HEK293 (cell line): Measurements from ENCODE around the gene STRADA.

Source experiments
- CTCF ChIA-PET: fragments of 350-600 bp; formaldehyde crosslinking; extraction: SDS; loops from one replicate; lab custom pipeline; 2021; ENCODE audit warnings: antibody characterized with exemption; lab: Yijun Ruan, JAX
- POLR2A ChIA-PET: fragments of 300-600 bp; formaldehyde crosslinking; extraction: SDS; loops from one replicate; lab custom pipeline; 2020; ENCODE audit warnings: antibody characterized with exemption, inconsistent platforms; lab: Yijun Ruan, JAX
- H3K27ac ChIP-seq: fragments of 200-500 bp; sonication (Bioruptor generic); 2 replicates; pipeline ENCODE4 v1.5.1; 2014; ENCODE audit warnings: low read depth, low read length, control low read depth, inconsistent platforms; ENCODE audit errors: extremely low read depth
- H3K36me3 ChIP-seq, 2 experiments: fragments of 200-500 bp in 1 of 2; sonication (Bioruptor generic) in 1 of 2; 1 replicate in 1 of 2; 2 replicates in 1 of 2; pipeline ENCODE4 v1.5.1; 2014 to 2017; ENCODE audit warnings: inconsistent platforms in 2 of 2, low read length in 2 of 2; ENCODE audit not compliant: control insufficient read depth in 2 of 2, insufficient read depth in 1 of 2
- H3K4me1 ChIP-seq: fragments of 200-500 bp; sonication (Bioruptor generic); 2 replicates; pipeline ENCODE4 v1.5.1; 2014; ENCODE audit warnings: mild to moderate bottlenecking, low read length, inconsistent platforms; ENCODE audit not compliant: control insufficient read depth, insufficient read depth
- H3K4me3 ChIP-seq: 2 replicates; pipeline ENCODE4 v1.5.1; 2011; ENCODE audit warnings: low read depth, mild to moderate bottlenecking, control low read depth, low read length, moderate library complexity
- H3K9me3 ChIP-seq: fragments of 200-500 bp; sonication (Bioruptor generic); 2 replicates; pipeline ENCODE4 v1.5.1; 2014; ENCODE audit warnings: low read depth, low read length, inconsistent platforms; ENCODE audit not compliant: control insufficient read depth, insufficient read depth
- GFI1B ChIP-seq: fragments of 450-650 bp; formaldehyde crosslinking; IDR thresholded peaks from 2 replicates; pipeline ENCODE4 v1.5.1; 2016; ENCODE audit warnings: missing biosample characterization, missing genetic modification characterization
- REPIN1 ChIP-seq: fragments of 450-650 bp; formaldehyde crosslinking; IDR thresholded peaks from 2 replicates; pipeline ENCODE4 v1.5.1; 2017; ENCODE audit warnings: missing biosample characterization, missing genetic modification characterization, low read depth
- WT1 ChIP-seq: fragments of 450-650 bp; formaldehyde crosslinking; IDR thresholded peaks from 2 replicates; pipeline ENCODE4 v1.5.1; 2016; ENCODE audit warnings: missing biosample characterization, missing genetic modification characterization
- ZBTB48 ChIP-seq: fragments of 450-650 bp; formaldehyde crosslinking; IDR thresholded peaks from 2 replicates; pipeline ENCODE4 v1.5.1; 2016; ENCODE audit warnings: missing biosample characterization, missing genetic modification characterization
- ZFHX2 ChIP-seq: fragments of 450-650 bp; formaldehyde crosslinking; conservative IDR thresholded peaks from 2 replicates; pipeline ENCODE4 v1.5.1; 2016; ENCODE audit warnings: missing biosample characterization, missing genetic modification characterization
- ZFP41 ChIP-seq: fragments of 450-650 bp; formaldehyde crosslinking; IDR thresholded peaks from 2 replicates; pipeline ENCODE4 v1.5.1; 2016; ENCODE audit warnings: missing biosample characterization, missing genetic modification characterization, borderline replicate concordance
- ZNF155 ChIP-seq: fragments of 450-650 bp; formaldehyde crosslinking; IDR thresholded peaks from 2 replicates; pipeline ENCODE4 v1.5.1; 2016; ENCODE audit warnings: missing biosample characterization, missing genetic modification characterization
- ZNF221 ChIP-seq: fragments of 450-650 bp; formaldehyde crosslinking; IDR thresholded peaks from 2 replicates; pipeline ENCODE4 v1.5.1; 2017; ENCODE audit warnings: missing biosample characterization, missing genetic modification characterization, borderline replicate concordance
- ZNF350 ChIP-seq: fragments of 450-650 bp; formaldehyde crosslinking; IDR thresholded peaks from 2 replicates; pipeline ENCODE4 v1.5.0; 2017; ENCODE audit warnings: missing biosample characterization, mild to moderate bottlenecking, missing genetic modification characterization
- ZNF354C ChIP-seq: fragments of 450-650 bp; formaldehyde crosslinking; IDR thresholded peaks from 2 replicates; pipeline ENCODE4 v1.5.1; 2016; ENCODE audit warnings: missing biosample characterization, missing genetic modification characterization, low read depth, borderline replicate concordance
- ZNF37A ChIP-seq: fragments of 450-650 bp; IDR thresholded peaks from 2 replicates; pipeline ENCODE4 v1.5.1; 2018; ENCODE audit warnings: missing biosample characterization, missing genetic modification characterization
- ZNF510 ChIP-seq: fragments of 450-650 bp; formaldehyde crosslinking; IDR thresholded peaks from 2 replicates; pipeline ENCODE4 v1.5.1; 2018; ENCODE audit warnings: mild to moderate bottlenecking, missing genetic modification characterization, missing biosample characterization; ENCODE audit not compliant: insufficient replicate concordance
- ZNF555 ChIP-seq: fragments of 450-650 bp; formaldehyde crosslinking; conservative IDR thresholded peaks from 2 replicates; pipeline ENCODE4 v1.5.1; 2017; ENCODE audit warnings: missing biosample characterization, mild to moderate bottlenecking, missing genetic modification characterization, inconsistent platforms
- ZNF560 ChIP-seq: fragments of 450-650 bp; formaldehyde crosslinking; IDR thresholded peaks from 2 replicates; pipeline ENCODE4 v1.5.1; 2017; ENCODE audit warnings: missing biosample characterization, missing genetic modification characterization, borderline replicate concordance
- ZNF596 ChIP-seq: fragments of 450-650 bp; IDR thresholded peaks from 2 replicates; pipeline ENCODE4 v1.5.0; 2018; ENCODE audit warnings: missing biosample characterization, mild to moderate bottlenecking, missing genetic modification characterization, moderate library complexity
- ZNF600 ChIP-seq: fragments of 450-650 bp; formaldehyde crosslinking; IDR thresholded peaks from 2 replicates; pipeline ENCODE4 v1.5.1; 2016; ENCODE audit warnings: missing biosample characterization, missing genetic modification characterization
- ZNF610 ChIP-seq: fragments of 450-650 bp; formaldehyde crosslinking; IDR thresholded peaks from 2 replicates; pipeline ENCODE4 v1.5.1; 2016; ENCODE audit warnings: missing biosample characterization, missing genetic modification characterization, borderline replicate concordance
- ZNF624 ChIP-seq: fragments of 450-650 bp; formaldehyde crosslinking; IDR thresholded peaks from 2 replicates; pipeline ENCODE4 v1.5.1; 2017; ENCODE audit warnings: missing biosample characterization, missing genetic modification characterization
- ZNF629 ChIP-seq: fragments of 450-650 bp; formaldehyde crosslinking; IDR thresholded peaks from 2 replicates; pipeline ENCODE4 v1.5.1; 2017; ENCODE audit warnings: missing biosample characterization, missing genetic modification characterization
- ZNF664 ChIP-seq: fragments of 450-650 bp; formaldehyde crosslinking; IDR thresholded peaks from 2 replicates; pipeline ENCODE4 v1.5.1; 2016; ENCODE audit warnings: missing biosample characterization, missing genetic modification characterization
- ZNF677 ChIP-seq: fragments of 450-650 bp; IDR thresholded peaks from 2 replicates; pipeline ENCODE4 v1.5.0; 2018; ENCODE audit warnings: missing biosample characterization, mild to moderate bottlenecking, missing genetic modification characterization, moderate library complexity
- ZSCAN30 ChIP-seq: fragments of 450-650 bp; IDR thresholded peaks from 2 replicates; pipeline ENCODE4 v1.5.1; 2018; ENCODE audit warnings: missing biosample characterization, mild to moderate bottlenecking, missing genetic modification characterization, moderate library complexity
- TF ChIP-seq, protein P1 (sequence below): fragments of 450-650 bp; formaldehyde crosslinking; IDR thresholded peaks from 2 replicates; pipeline ENCODE4 v1.5.1; 2016; ENCODE audit warnings: missing biosample characterization, missing genetic modification characterization
- TF ChIP-seq, protein P2 (sequence below): fragments of 450-650 bp; formaldehyde crosslinking; IDR thresholded peaks from 2 replicates; pipeline ENCODE4 v1.5.1; 2016; ENCODE audit warnings: missing biosample characterization, missing genetic modification characterization
- TF ChIP-seq, protein P3 (sequence below): IDR thresholded peaks from 2 replicates; pipeline ENCODE4 v1.6.1; 2011; ENCODE audit warnings: mild to moderate bottlenecking, low read depth, low read length, borderline replicate concordance

The STRADA gene

DNA sequence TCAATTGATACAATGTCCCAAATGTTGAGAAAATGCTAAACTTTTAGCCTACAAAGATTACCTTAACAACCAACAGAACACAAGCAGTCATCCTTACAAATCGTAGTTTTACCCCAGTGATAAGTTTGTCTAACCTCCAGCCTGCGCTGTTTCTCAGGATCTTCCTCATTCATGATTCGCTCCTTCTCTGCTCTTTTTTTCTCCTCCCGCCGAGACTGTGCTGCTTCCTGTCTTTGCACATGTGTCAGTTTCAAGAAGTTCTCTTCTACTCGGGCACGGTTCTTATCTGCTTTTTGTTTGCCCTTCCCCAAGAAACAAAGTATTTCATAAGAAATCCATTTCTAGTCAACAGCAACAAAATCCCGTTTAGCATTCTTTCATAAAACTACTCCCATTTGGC, 10.2 kb upstream of the STRADA start:
- H3K4me1 ChIP-seq: no peaks in the 10 kb centered on the region
- TF ChIP-seq ZFP41 (no peak), ZSCAN30 (tag by site-specific recombination) (no peak), ZNF664 (no peak)
- ChIA-PET POLR2A (interaction anchor here (0.6 kb wide), 1 partner anchor 15 kb away, joined by 3 read pairs; no protein-coding TSS in a partner anchor), CTCF (no interaction called here)
- no peaks in the 10 kb centered on the region for H3K9me3 ChIP-seq
- H3K36me3 ChIP-seq: peaks cover 86 to 97% of the 10 kb centered on the region in 2 experiments
- H3K27ac ChIP-seq: no peak overlapping the region
- H3K4me3 ChIP-seq: no peak overlapping the region

DNA sequence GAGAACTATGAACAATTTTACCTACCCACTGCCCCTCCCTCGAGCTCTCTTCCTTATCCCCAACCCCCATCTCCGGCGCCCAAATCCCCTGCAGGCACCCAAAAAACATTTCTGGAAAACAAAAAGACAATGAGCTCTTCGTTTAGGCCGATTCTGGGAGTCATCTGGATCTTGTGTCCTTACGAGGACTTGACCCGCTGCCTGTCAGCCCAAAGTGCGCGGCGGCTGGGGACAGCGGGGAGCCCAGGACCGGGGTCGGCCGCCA, 524 bp downstream of the STRADA start:
- H3K27ac ChIP-seq: peak overlapping the region; percentile 95
- H3K36me3 ChIP-seq: peaks cover 12 to 13% of the 10 kb centered on the region in 2 experiments
- peaks cover 6% of the 10 kb centered on the region; the same call in 1 of the 2 replicates for H3K4me1 ChIP-seq
- TF ChIP-seq ZNF555 (tag by site-specific recombination) (no peak), ZNF350 (tag by site-specific recombination) (no peak), WT1 (tag by site-specific recombination) (no peak), ZNF560 (tag by site-specific recombination) (no peak), ZNF354C (tag by site-specific recombination) (no peak), ZNF677 (no peak), ZNF629 (tag by site-specific recombination) (no peak), ZNF510 (tag by site-specific recombination) (no peak), REPIN1 (tag by site-specific recombination) (no peak), ZSCAN30 (tag by site-specific recombination) (no peak), ZNF600 (no peak)
- TF ChIP-seq, protein P1, sequence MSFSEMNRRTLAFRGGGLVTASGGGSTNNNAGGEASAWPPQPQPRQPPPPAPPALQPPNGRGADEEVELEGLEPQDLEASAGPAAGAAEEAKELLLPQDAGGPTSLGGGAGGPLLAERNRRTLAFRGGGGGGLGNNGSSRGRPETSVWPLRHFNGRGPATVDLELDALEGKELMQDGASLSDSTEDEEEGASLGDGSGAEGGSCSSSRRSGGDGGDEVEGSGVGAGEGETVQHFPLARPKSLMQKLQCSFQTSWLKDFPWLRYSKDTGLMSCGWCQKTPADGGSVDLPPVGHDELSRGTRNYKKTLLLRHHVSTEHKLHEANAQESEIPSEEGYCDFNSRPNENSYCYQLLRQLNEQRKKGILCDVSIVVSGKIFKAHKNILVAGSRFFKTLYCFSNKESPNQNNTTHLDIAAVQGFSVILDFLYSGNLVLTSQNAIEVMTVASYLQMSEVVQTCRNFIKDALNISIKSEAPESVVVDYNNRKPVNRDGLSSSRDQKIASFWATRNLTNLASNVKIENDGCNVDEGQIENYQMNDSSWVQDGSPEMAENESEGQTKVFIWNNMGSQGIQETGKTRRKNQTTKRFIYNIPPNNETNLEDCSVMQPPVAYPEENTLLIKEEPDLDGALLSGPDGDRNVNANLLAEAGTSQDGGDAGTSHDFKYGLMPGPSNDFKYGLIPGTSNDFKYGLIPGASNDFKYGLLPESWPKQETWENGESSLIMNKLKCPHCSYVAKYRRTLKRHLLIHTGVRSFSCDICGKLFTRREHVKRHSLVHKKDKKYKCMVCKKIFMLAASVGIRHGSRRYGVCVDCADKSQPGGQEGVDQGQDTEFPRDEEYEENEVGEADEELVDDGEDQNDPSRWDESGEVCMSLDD (tag by site-specific recombination): no peak
- no peaks in the 10 kb centered on the region for H3K9me3 ChIP-seq
- CTCF ChIA-PET: interaction anchor here (1.0 kb wide), 2 partner anchors 44 to 129 kb away, joined by 3 read pairs; no protein-coding TSS in a partner anchor
- H3K4me3 ChIP-seq: peak overlapping the region; percentile 87
- POLR2A ChIA-PET: interaction anchor here (1.1 to 2.1 kb wide), 3 partner anchors 32 to 119 kb away, joined by 3 to 12 read pairs (median 8); partner anchors contain the start of genes CCDC47, DDX42, MAP3K3 and PSMC5

DNA sequence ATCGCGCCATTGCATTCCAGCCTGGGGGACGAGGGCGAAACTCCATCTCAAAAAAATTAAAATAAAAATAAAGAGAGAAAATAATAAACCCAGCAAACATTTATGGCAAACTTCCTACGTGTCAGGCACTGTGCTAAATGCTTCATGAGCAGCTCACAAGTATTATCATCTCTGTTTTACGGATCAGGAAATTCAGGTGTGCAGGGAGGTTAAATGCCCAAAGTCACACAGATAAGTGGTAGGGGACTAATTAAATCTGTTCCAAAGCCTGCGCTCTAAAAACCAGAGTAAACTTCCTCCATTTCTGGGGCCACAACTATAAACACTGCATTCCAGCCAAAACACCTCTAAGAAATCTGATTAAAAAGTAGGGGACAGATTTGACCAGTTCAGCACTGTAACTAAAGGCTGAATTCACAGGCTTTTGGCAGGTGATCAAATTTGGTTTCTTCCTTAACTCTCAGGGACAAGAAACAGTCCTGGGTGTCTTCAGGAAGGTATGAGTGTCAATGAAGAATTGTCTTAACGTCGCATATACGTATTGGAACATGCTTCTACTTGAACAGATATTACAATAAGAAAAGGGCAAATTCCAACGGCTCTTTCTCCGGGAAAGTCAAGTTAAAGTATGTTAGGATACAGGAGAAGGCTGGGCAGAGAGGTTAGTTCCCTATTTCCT, 996 bp downstream of the STRADA start:
- peak overlapping the region; percentile 95 for H3K27ac ChIP-seq
- H3K36me3 ChIP-seq: peaks cover 7 to 8% of the 10 kb centered on the region in 2 experiments
- CTCF ChIA-PET: interaction anchor here (1.0 kb wide), 3 partner anchors 44 to 315 kb away, joined by 3 read pairs; no protein-coding TSS in a partner anchor
- H3K4me1 ChIP-seq: peaks cover 6% of the 10 kb centered on the region; the same call in 1 of the 2 replicates
- POLR2A ChIA-PET: interaction anchor here (0.6 to 2.1 kb wide), 3 partner anchors 14 to 119 kb away, joined by 5 to 12 read pairs (median 8); partner anchors contain the start of genes CCDC47, DDX42 and MAP3K3
- H3K4me3 ChIP-seq: peak overlapping the region; percentile 87
- H3K9me3 ChIP-seq: no peaks in the 10 kb centered on the region
- 0 out of 2 replicates have a peak, but pooled peaks have one; percentile 12 for TF ChIP-seq ZNF37A
- TF ChIP-seq ZFHX2: no peak
- no peak for TF ChIP-seq ZNF596 (tag by site-specific recombination)
- no peak for TF ChIP-seq ZNF155 (tag by site-specific recombination)
- TF ChIP-seq GFI1B (tag by site-specific recombination): no peak
- TF ChIP-seq ZNF221 (tag by site-specific recombination): no peak
- no peak for TF ChIP-seq ZNF610 (tag by site-specific recombination)
- TF ChIP-seq, protein P2, sequence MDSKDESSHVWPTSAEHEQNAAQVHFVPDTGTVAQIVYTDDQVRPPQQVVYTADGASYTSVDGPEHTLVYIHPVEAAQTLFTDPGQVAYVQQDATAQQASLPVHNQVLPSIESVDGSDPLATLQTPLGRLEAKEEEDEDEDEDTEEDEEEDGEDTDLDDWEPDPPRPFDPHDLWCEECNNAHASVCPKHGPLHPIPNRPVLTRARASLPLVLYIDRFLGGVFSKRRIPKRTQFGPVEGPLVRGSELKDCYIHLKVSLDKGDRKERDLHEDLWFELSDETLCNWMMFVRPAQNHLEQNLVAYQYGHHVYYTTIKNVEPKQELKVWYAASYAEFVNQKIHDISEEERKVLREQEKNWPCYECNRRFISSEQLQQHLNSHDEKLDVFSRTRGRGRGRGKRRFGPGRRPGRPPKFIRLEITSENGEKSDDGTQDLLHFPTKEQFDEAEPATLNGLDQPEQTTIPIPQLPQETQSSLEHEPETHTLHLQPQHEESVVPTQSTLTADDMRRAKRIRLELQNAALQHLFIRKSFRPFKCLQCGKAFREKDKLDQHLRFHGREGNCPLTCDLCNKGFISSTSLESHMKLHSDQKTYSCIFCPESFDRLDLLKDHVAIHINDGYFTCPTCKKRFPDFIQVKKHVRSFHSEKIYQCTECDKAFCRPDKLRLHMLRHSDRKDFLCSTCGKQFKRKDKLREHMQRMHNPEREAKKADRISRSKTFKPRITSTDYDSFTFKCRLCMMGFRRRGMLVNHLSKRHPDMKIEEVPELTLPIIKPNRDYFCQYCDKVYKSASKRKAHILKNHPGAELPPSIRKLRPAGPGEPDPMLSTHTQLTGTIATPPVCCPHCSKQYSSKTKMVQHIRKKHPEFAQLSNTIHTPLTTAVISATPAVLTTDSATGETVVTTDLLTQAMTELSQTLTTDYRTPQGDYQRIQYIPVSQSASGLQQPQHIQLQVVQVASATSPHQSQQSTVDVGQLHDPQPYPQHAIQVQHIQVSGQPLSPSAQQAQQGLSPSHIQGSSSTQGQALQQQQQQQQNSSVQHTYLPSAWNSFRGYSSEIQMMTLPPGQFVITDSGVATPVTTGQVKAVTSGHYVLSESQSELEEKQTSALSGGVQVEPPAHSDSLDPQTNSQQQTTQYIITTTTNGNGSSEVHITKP (tag by site-specific recombination): peak; percentile 95
- TF ChIP-seq ZBTB48: no peak
- TF ChIP-seq, protein P3, sequence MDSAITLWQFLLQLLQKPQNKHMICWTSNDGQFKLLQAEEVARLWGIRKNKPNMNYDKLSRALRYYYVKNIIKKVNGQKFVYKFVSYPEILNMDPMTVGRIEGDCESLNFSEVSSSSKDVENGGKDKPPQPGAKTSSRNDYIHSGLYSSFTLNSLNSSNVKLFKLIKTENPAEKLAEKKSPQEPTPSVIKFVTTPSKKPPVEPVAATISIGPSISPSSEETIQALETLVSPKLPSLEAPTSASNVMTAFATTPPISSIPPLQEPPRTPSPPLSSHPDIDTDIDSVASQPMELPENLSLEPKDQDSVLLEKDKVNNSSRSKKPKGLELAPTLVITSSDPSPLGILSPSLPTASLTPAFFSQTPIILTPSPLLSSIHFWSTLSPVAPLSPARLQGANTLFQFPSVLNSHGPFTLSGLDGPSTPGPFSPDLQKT: no peak
- no peak for TF ChIP-seq ZNF624 (tag by site-specific recombination)
